Glutamatergic neuron (in vitro differentiated cells): ENCODE data around the gene APLN. TPM values are rescaled to one million over a fixed set of nuclear protein-coding genes. Genes with fewer than 3 reads are reported as not detected.

ENCODE experiments used
- DNase-seq: peaks from one replicate; pipeline ENCODE4 v3.0.0; 2022
- H3K27ac Mint-ChIP-seq: one replicate; pipeline ENCODE4 v1.8.0; 2020; ENCODE audit warnings: mild to moderate bottlenecking, mixed read lengths, inconsistent platforms; ENCODE audit not compliant: unreplicated experiment
- H3K27me3 Mint-ChIP-seq: one replicate; pipeline ENCODE4 v1.8.0; 2020; ENCODE audit warnings: mild to moderate bottlenecking, moderate library complexity, mixed read lengths, inconsistent platforms; ENCODE audit not compliant: unreplicated experiment
- H3K36me3 Mint-ChIP-seq: one replicate; pipeline ENCODE4 v1.8.0; 2020; ENCODE audit warnings: mild to moderate bottlenecking, mixed read lengths, inconsistent platforms; ENCODE audit not compliant: unreplicated experiment
- H3K4me1 Mint-ChIP-seq: one replicate; pipeline ENCODE4 v1.8.0; 2020; ENCODE audit warnings: mild to moderate bottlenecking, low read depth, mixed read lengths, inconsistent platforms; ENCODE audit not compliant: unreplicated experiment
- H3K4me3 Mint-ChIP-seq: one replicate; pipeline ENCODE4 v1.8.0; 2020; ENCODE audit warnings: mild to moderate bottlenecking, mixed read lengths, inconsistent platforms; ENCODE audit not compliant: unreplicated experiment
- H3K9me3 Mint-ChIP-seq: one replicate; pipeline ENCODE4 v1.8.0; 2020; ENCODE audit warnings: mild to moderate bottlenecking, moderate library complexity, mixed read lengths, inconsistent platforms; ENCODE audit not compliant: unreplicated experiment
- total RNA-seq: library from RNA; stranded (reverse); fragmentation: NEBNext Ultra II Directional; extraction: Animal tissue kit (Norgen Biotek cat#: 25700); gene quantifications from one replicate; pipeline ENCODE4 v1.2.1, GENCODE V29; 2021; ENCODE audit not compliant: unreplicated experiment
- TF ChIP-seq, protein P1 (sequence below): fragments of 200-600 bp; sonication (generic); IDR thresholded peaks from one replicate; pipeline ENCODE4 v1.5.0; 2021; ENCODE audit not compliant: partially characterized antibody, unreplicated experiment

The APLN gene
- total RNA-seq, 1 donor from 2014 or later: not detected

DNA sequence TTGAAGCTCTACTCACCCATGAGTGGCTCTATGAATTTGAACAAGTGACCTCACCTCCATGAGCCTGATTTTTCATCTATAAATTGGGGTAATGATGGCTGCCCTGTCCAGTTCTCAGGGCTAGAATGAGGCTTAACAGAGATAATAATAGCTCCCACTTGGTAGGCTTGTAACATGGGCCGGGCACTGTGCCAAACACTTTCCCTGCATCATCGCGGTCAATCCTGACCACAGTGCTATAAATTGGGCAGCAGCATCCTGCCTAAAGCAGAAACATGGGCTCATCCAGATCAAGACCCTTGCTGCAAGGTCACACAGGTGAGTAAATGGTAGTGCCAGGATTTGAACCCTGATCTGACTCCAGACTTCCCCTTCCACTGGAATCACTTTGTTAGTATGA, 12.8 kb downstream of the APLN start:
- Mint-ChIP-seq H3K4me3 (no peak overlapping the region), H3K4me1 (no peaks in the 10 kb centered on the region), H3K27me3 (no peaks in the 10 kb centered on the region), H3K27ac (no peak overlapping the region), H3K9me3 (no peaks in the 10 kb centered on the region), H3K36me3 (no peaks in the 10 kb centered on the region)
- TF ChIP-seq, protein P1, sequence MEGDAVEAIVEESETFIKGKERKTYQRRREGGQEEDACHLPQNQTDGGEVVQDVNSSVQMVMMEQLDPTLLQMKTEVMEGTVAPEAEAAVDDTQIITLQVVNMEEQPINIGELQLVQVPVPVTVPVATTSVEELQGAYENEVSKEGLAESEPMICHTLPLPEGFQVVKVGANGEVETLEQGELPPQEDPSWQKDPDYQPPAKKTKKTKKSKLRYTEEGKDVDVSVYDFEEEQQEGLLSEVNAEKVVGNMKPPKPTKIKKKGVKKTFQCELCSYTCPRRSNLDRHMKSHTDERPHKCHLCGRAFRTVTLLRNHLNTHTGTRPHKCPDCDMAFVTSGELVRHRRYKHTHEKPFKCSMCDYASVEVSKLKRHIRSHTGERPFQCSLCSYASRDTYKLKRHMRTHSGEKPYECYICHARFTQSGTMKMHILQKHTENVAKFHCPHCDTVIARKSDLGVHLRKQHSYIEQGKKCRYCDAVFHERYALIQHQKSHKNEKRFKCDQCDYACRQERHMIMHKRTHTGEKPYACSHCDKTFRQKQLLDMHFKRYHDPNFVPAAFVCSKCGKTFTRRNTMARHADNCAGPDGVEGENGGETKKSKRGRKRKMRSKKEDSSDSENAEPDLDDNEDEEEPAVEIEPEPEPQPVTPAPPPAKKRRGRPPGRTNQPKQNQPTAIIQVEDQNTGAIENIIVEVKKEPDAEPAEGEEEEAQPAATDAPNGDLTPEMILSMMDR: no peak
- DNase-seq: no peak

DNA sequence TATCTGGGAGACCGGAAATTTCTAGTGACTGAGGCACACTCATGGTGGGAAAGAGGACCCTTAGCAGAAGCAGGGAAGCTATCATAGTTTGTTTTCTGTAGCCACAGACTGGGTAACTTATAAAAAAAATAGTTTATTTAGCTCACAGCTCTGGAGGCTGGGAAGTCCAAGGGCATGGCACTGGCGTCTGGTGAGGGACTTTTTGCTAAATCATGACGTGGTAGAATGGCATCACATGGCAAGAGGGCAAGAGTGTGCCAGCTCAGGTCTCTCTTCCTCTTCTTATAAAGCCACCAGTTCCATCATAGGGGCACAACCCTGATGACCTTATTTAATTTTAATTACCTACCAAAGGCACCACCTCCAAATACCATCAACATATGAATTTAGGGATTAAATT, 13.3 kb downstream of the APLN start:
- no peak for DNase-seq
- Mint-ChIP-seq H3K36me3 (no peaks in the 10 kb centered on the region), H3K4me3 (no peak overlapping the region), H3K4me1 (no peaks in the 10 kb centered on the region), H3K27ac (no peak overlapping the region), H3K9me3 (no peaks in the 10 kb centered on the region), H3K27me3 (no peaks in the 10 kb centered on the region)
- TF ChIP-seq, protein P1: no peak

- H3K4me3 Mint-ChIP-seq: no peak overlapping the region
- no peaks in the 10 kb centered on the region for H3K9me3 Mint-ChIP-seq
- no peak for DNase-seq
- H3K27ac Mint-ChIP-seq: no peak overlapping the region
- no peaks in the 10 kb centered on the region for H3K36me3 Mint-ChIP-seq
- no peaks in the 10 kb centered on the region for H3K27me3 Mint-ChIP-seq
- TF ChIP-seq, protein P1: no peak
- no peaks in the 10 kb centered on the region for H3K4me1 Mint-ChIP-seq
These were observed 14.0 kb downstream of the APLN start for GRCh38 chrX:129640737-129641136.

- Mint-ChIP-seq H3K36me3 (no peaks in the 10 kb centered on the region), H3K4me1 (peaks cover 4% of the 10 kb centered on the region), H3K27ac (no peak overlapping the region), H3K9me3 (no peaks in the 10 kb centered on the region), H3K4me3 (no peak overlapping the region), H3K27me3 (no peaks in the 10 kb centered on the region)
- TF ChIP-seq, protein P1: no peak
- DNase-seq: no peak
These were observed 15.8 kb downstream of the APLN start for GRCh38 chrX:129638917-129639316.

- TF ChIP-seq, protein P1: peak; percentile 86
- Mint-ChIP-seq H3K27ac (no peak overlapping the region), H3K4me3 (no peak overlapping the region), H3K4me1 (peaks cover 4% of the 10 kb centered on the region), H3K36me3 (no peaks in the 10 kb centered on the region), H3K9me3 (no peaks in the 10 kb centered on the region), H3K27me3 (no peaks in the 10 kb centered on the region)
- peak; percentile 77 for DNase-seq
These were observed 17.3 kb downstream of the APLN start for GRCh38 chrX:129637217-129638109.
